ENCODE results near the gene RRP1B. TPM values are rescaled to one million over a fixed set of nuclear protein-coding genes. Genes with fewer than 3 reads are reported as not detected.
A peak's percentile ranks its signal among the peaks of the same experiment; 100 is the strongest.

The RRP1B gene
- total and polyA plus RNA-seq, 8 donors, result 16.0 to 33.3 (median 28.2) TPM

DNA sequence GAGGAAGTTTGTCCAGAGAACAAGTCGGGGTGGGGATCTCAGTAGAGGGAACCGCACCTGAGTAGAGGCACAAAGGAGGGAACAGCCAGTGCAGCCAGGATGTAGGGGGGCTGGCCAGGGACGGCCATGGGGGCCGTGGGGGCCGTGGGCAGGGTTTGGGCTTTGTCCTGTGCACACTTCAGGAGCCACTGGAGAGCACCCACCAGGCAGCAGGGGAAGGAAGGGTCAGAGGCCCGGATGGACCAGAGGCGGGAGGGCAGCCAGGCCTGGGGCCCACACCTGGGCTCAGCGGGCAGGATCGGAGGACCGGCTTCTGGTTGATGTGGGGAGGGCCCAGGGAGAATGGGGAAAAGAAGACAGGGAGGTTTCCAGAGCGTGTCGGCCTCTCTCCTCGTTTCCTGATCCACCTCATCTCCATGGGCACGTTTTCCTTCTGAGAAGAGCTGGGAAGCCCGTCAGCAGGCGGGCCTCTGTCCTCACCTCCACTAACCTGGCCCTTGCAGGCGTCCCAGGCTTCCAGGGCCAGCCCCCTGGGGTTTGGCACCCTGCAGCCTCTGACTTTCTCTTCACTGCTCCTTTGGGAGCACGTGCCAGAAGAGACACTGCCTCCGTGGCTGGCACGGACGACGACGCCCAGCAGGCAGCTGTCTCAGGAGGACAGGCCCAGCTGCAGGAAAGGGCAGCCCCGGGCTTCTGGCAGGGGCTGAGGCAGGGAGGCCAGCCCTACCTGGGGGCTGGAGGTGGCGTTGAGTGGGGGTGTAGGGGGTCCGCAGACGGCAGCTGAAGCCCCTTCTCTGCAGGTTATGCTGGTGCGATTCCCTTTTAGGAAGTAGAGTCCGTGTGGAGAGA lies 42.8 kb downstream of the RRP1B start:
- Histone ChIP-seq H3K27ac (no peak overlapping the region), H3K27me3 (peaks cover 0 to 8% of the 10 kb centered on the region in 2 donors), H3K4me3 (no peak overlapping the region), H3K4me1 (peaks cover 0 to 14% of the 10 kb centered on the region in 2 donors), H3K9me3 (no peaks in the 10 kb centered on the region), H3K36me3 (no peaks in the 10 kb centered on the region)
- ATAC-seq (no peak), DNase-seq (peak in 1 of 4 donors; percentile 60)
- TF ChIP-seq, protein P1, sequence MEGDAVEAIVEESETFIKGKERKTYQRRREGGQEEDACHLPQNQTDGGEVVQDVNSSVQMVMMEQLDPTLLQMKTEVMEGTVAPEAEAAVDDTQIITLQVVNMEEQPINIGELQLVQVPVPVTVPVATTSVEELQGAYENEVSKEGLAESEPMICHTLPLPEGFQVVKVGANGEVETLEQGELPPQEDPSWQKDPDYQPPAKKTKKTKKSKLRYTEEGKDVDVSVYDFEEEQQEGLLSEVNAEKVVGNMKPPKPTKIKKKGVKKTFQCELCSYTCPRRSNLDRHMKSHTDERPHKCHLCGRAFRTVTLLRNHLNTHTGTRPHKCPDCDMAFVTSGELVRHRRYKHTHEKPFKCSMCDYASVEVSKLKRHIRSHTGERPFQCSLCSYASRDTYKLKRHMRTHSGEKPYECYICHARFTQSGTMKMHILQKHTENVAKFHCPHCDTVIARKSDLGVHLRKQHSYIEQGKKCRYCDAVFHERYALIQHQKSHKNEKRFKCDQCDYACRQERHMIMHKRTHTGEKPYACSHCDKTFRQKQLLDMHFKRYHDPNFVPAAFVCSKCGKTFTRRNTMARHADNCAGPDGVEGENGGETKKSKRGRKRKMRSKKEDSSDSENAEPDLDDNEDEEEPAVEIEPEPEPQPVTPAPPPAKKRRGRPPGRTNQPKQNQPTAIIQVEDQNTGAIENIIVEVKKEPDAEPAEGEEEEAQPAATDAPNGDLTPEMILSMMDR (IDR thresholded peaks at IDR 0.05), result no peak
- intact Hi-C loops (cut with DNase I), result no loop called here

DNA sequence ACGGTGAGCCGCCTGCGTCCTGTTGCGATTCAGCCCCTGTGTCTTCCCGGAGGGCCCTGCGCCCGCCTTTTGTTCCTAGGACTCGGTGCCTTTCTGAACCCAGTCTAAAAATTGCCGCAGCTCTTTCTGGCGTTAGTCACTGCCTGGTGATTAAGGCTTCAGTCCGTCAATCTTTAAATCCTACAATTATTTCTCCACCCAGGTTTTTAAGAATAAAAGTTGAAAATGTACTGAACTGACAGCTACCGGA lies 43.4 kb downstream of the RRP1B start:
- no peak overlapping the region for H3K4me3 ChIP-seq
- no peak overlapping the region for H3K27ac ChIP-seq
- no peaks in the 10 kb centered on the region for H3K9me3 ChIP-seq
- H3K36me3 ChIP-seq, result no peaks in the 10 kb centered on the region
- intact Hi-C loops (cut with DNase I), result no loop called here
- ATAC-seq, result no peak
- TF ChIP-seq, protein P1 (IDR thresholded peaks at IDR 0.05), result no peak
- no peak for DNase-seq
- peaks cover 0 to 8% of the 10 kb centered on the region in 2 donors for H3K27me3 ChIP-seq
- peaks cover 0 to 14% of the 10 kb centered on the region in 2 donors for H3K4me1 ChIP-seq

DNA sequence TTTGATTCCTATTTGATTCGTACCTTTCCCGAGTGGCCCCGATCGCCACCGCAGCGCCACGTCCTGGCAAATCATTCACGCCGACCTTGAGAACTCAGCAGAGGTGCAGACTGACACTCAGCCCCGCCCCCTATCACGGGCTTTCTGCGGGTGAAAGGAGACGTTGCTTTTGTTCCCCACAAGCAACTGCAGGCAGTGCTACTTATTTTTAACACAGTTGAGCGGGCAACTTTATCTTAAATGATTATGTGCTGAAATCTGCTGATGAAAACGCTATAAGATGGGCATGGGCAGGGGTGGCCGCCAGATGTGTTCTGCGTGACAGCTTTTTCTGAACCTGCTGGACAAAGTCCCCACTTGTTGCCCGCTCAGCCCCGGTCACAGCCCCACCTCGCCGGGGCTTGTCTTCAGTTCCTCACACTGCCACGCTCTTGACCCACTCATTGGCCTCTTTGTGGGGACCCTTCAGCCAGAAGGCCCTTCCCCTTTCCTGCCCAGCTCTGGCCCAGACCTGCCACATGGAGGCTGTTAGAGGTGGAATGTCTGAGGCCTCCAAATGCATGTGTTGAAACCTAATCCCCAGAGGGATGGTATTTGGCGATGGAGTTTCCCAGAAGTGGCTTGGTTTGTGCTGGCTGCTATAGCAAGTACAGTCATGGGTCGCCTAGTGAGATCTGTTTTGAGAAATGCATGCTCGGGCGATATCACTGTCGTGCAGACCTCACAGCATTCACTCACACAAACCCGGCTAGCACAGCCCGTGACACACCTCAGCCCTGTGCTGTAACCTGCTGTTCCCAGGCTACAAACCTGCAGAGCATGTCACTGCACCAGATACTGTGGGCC lies 43.9 kb downstream of the RRP1B start:
- Histone ChIP-seq H3K27ac (no peak overlapping the region), H3K4me1 (peaks cover 0 to 14% of the 10 kb centered on the region in 2 donors), H3K4me3 (no peak overlapping the region), H3K27me3 (peaks cover 0 to 8% of the 10 kb centered on the region in 2 donors), H3K9me3 (no peaks in the 10 kb centered on the region), H3K36me3 (no peaks in the 10 kb centered on the region)
- TF ChIP-seq, protein P1 (IDR thresholded peaks at IDR 0.05), result no peak
- peak; percentile 71 for ATAC-seq
- intact Hi-C loops (cut with DNase I), result no loop called here
- DNase-seq, result peak in 3 of 4 donors; percentile 41 to 80 (median 67)

DNA sequence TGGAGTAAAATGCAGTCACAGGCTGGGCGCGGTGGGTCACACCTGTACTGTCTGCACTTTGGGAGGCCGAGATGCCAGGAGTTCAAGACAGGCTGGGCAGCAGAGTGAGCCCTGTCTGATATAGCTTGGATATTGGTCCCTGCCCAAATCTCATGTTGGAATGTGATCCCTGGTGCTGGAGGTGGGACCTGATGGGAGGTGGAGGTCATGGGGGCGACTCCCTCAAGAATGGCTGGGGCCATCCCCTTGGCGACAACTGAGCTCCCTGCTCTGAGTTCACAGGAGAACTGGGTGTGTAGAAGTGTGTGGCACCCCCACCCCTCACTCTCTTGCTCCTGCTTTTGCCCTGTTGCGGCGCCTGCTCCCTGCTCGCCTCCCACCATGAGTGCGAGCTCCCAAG lies 48.1 kb downstream of the RRP1B start:
- DNase-seq, result no peak
- ATAC-seq, result no peak
- peaks cover 0 to 3% of the 10 kb centered on the region in 2 donors for H3K9me3 ChIP-seq
- TF ChIP-seq, protein P1 (IDR thresholded peaks at IDR 0.05), result no peak
- no peak overlapping the region for H3K27ac ChIP-seq
- no peaks in the 10 kb centered on the region for H3K36me3 ChIP-seq
- intact Hi-C loops (cut with DNase I), result no loop called here
- H3K4me3 ChIP-seq, result no peak overlapping the region
- peaks cover 4 to 20% of the 10 kb centered on the region in 2 donors for H3K4me1 ChIP-seq
- H3K27me3 ChIP-seq, result peaks cover 0 to 1% of the 10 kb centered on the region in 2 donors

Data from left lung (tissue), 10 donors.